ENCODE data around the gene HEPN1. TPM values are rescaled to one million over a fixed set of nuclear protein-coding genes. Genes with fewer than 3 reads are reported as not detected.

Gene HEPN1
- total RNA-seq, 2 donors from 2014 or later = not detected

DNA sequence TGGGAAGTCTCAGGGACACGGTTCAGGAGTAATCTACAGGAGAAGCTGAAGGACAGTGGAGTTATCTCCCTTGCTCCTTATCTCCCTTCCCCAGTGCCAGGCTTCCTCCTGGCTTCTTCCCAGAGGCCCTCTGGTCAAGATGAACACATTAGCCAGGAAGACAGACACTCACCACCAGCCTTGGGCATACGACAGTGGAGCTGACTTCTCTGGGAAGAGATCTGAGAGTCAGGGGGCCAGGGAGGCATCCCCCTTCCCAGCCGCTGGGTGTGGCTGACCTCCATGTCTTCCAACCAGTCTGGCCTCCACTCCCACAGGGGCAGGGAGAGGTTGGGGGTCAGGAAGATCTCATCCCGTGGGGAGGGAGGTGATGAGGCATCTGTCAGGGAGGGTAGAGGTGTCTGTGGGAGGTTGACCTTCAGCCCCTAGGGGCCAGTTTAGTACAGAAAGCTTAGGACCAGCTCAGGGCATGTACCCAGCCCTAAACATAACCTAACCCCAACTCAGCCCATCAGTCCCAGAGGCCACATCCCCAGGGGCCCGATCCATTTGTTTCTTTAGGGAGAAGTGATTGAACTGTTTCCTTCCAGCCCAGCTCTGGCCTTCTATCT, 34.1 kb upstream of the HEPN1 start:
- no peaks in the 10 kb centered on the region for H3K4me1 ChIP-seq (replicated peaks)
- H3K27ac ChIP-seq = no peak overlapping the region
- no peak for TF ChIP-seq POLR2AphosphoS5 (IDR thresholded peaks at IDR 0.05)
- TF ChIP-seq POLR2A (IDR thresholded peaks at IDR 0.05) = no peak
- TF ChIP-seq, protein P1, sequence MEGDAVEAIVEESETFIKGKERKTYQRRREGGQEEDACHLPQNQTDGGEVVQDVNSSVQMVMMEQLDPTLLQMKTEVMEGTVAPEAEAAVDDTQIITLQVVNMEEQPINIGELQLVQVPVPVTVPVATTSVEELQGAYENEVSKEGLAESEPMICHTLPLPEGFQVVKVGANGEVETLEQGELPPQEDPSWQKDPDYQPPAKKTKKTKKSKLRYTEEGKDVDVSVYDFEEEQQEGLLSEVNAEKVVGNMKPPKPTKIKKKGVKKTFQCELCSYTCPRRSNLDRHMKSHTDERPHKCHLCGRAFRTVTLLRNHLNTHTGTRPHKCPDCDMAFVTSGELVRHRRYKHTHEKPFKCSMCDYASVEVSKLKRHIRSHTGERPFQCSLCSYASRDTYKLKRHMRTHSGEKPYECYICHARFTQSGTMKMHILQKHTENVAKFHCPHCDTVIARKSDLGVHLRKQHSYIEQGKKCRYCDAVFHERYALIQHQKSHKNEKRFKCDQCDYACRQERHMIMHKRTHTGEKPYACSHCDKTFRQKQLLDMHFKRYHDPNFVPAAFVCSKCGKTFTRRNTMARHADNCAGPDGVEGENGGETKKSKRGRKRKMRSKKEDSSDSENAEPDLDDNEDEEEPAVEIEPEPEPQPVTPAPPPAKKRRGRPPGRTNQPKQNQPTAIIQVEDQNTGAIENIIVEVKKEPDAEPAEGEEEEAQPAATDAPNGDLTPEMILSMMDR (IDR thresholded peaks at IDR 0.05) = no peak
- intact Hi-C loops (cut with DNase I) = no loop called here
- no peaks in the 10 kb centered on the region for H3K36me3 ChIP-seq
- no peaks in the 10 kb centered on the region for H3K27me3 ChIP-seq (replicated peaks; ENCODE audit: insufficient read depth)
- no peak for DNase-seq (ENCODE audit: low spot score)
- H3K4me3 ChIP-seq = no peak overlapping the region
- 84% methylated on average over 5 of the region's 5 CpGs for WGBS
- H3K9me3 ChIP-seq = no peaks in the 10 kb centered on the region

DNA sequence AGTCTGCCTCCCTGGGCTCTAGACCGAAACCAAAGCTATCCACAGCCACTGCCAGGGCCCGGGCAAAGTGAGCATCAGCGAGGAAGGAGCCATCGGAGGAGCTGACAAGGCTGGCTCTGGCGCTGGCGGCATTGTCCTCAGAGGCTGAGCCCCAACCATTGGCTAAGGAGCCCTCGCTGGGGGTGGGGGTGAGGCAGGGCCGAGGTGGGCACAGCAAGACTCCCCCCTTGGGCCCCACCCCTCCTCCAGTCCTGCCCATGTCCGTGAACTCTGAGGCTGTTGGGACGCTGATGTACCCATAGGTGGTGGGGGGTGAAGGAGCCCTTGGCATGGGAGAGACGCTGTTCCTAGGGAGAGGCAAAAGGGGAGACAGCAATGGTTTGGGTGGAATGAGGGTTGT, 32.6 kb upstream of the HEPN1 start:
- WGBS = 91% methylated on average over 11 of the region's 11 CpGs
- Histone ChIP-seq H3K36me3 (no peaks in the 10 kb centered on the region), H3K4me1 (replicated peaks) (no peaks in the 10 kb centered on the region), H3K27ac (no peak overlapping the region), H3K4me3 (no peak overlapping the region), H3K9me3 (no peaks in the 10 kb centered on the region), H3K27me3 (replicated peaks; ENCODE audit: insufficient read depth) (no peaks in the 10 kb centered on the region)
- no peak for DNase-seq (ENCODE audit: low spot score)
- TF ChIP-seq, protein P1 (IDR thresholded peaks at IDR 0.05) = no peak
- TF ChIP-seq POLR2A (IDR thresholded peaks at IDR 0.05) (no peak), POLR2AphosphoS5 (IDR thresholded peaks at IDR 0.05) (no peak)
- intact Hi-C loops (cut with DNase I) = no loop called here

DNA sequence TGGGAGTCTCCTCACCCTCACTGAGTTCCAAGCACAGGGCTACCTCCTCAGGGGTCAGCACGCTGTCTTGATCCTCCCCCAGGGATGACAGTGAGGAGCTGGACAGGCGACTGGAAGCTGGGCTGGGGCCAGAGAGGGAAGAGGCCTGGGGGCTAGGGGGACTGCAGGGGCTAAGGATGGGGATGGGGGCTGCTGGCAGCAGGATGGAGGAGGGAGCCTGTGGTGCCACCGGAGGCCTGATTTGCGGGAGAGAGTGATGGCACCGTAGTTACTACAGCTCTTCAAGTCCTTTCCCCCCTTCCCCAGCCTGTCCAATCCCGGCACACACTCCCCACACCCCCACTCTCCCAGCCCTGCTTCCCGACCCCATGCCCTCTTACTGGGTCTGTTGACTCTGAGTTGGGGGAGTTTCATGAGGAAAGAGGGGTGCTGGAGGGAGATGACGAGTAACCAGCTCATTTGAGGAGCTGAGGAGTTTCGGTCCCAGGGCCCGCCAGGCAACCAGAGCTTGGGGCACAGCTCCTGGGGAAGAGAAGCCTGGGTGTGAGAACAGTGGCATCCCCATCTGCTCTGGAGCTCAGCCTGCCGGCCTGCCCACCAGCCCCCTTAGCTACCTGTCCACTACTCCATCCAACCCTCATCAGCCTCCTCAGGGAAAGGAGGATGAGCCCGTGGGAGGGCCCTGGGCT, 31.9 kb upstream of the HEPN1 start:
- no peaks in the 10 kb centered on the region for H3K9me3 ChIP-seq
- H3K36me3 ChIP-seq = no peaks in the 10 kb centered on the region
- DNase-seq (ENCODE audit: low spot score) = no peak
- no peaks in the 10 kb centered on the region for H3K4me1 ChIP-seq (replicated peaks)
- H3K27ac ChIP-seq = no peak overlapping the region
- WGBS = 79% methylated on average over 12 of the region's 12 CpGs
- no peak overlapping the region for H3K4me3 ChIP-seq
- intact Hi-C loops (cut with DNase I) = no loop called here
- no peaks in the 10 kb centered on the region for H3K27me3 ChIP-seq (replicated peaks; ENCODE audit: insufficient read depth)
- TF ChIP-seq, protein P1 (IDR thresholded peaks at IDR 0.05) = no peak
- TF ChIP-seq POLR2A (IDR thresholded peaks at IDR 0.05) (no peak), POLR2AphosphoS5 (IDR thresholded peaks at IDR 0.05) (no peak)

DNA sequence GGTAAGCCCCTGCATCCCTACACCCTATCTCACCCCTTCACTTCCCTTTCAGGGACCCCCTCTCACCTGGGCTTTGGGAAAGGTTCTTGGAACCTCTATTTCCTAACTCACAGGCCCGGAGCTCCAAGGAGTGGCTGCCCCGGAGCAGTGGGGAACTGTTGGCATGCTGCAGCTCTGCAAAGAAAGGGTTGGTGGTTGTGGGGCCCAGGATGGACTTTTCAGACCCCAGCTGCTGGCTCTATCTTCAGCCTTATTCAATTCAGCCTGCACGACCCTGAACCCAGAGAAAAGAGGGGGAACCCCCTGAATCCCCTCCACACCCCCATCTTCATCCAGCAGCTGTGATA, 31.4 kb upstream of the HEPN1 start:
- Histone ChIP-seq H3K9me3 (no peaks in the 10 kb centered on the region), H3K27ac (no peak overlapping the region), H3K27me3 (replicated peaks; ENCODE audit: insufficient read depth) (no peaks in the 10 kb centered on the region), H3K4me3 (no peak overlapping the region), H3K36me3 (no peaks in the 10 kb centered on the region), H3K4me1 (replicated peaks) (no peaks in the 10 kb centered on the region)
- TF ChIP-seq POLR2A (IDR thresholded peaks at IDR 0.05) = no peak
- intact Hi-C loops (cut with DNase I) = no loop called here
- DNase-seq (ENCODE audit: low spot score) = no peak
- WGBS = 86% methylated on average over 3 of the region's 3 CpGs

DNA sequence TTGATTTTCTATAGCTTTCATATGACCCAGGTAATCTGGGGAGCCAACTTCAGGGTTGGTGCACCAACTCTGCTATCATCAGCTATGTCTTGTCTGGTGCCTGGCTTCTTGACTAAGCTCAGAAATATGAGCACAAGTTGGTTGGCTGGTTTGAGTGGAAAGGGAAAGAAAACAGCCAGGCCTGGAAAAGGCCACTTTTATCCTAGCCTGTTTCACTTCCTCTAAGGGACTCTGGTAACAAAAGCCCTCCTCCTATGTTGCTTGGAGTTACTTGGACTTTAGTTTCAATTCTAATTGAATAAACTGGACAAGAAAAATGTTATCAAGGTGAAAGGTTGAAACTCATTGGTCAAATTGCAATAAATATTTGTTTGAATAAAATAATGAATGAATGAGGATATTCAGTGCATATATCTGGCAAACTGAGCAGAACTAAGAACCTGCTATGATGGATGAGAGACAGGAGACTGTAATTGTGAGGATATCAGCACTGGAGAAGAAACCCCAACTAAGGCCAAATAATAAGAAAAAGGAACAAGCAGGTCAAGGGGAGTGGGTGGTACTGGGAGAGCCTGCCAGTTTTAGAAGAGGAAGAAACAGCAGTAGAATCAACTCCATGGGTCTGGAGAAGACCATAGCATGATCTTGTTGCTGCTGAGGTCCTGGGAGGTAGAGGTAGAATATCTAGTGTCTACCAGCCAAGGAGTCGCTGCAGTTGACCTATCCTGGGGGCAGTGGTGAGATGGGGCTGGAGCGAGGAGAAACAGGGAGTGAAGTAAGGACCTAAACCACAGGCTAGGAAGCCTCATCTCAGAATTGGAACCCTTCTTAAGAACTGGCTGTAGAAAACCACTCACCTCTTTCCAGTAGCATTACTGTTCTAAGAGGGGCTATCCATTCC, 29.6 kb upstream of the HEPN1 start:
- H3K4me3 ChIP-seq = no peak overlapping the region
- H3K4me1 ChIP-seq (replicated peaks) = no peaks in the 10 kb centered on the region
- intact Hi-C loops (cut with DNase I) = no loop called here
- no peaks in the 10 kb centered on the region for H3K27me3 ChIP-seq (replicated peaks; ENCODE audit: insufficient read depth)
- no peaks in the 10 kb centered on the region for H3K36me3 ChIP-seq
- TF ChIP-seq POLR2A (IDR thresholded peaks at IDR 0.05) = no peak
- TF ChIP-seq POLR2AphosphoS5 (IDR thresholded peaks at IDR 0.05) = no peak
- TF ChIP-seq, protein P1 (IDR thresholded peaks at IDR 0.05) = no peak
- no peaks in the 10 kb centered on the region for H3K9me3 ChIP-seq
- H3K27ac ChIP-seq = no peak overlapping the region
- 91% methylated on average over 2 of the region's 2 CpGs for WGBS
- DNase-seq (ENCODE audit: low spot score) = no peak

Measured in prostate gland (tissue), 2 donors.